Measurements from ENCODE around the gene MAGIX.

The MAGIX gene

DNA sequence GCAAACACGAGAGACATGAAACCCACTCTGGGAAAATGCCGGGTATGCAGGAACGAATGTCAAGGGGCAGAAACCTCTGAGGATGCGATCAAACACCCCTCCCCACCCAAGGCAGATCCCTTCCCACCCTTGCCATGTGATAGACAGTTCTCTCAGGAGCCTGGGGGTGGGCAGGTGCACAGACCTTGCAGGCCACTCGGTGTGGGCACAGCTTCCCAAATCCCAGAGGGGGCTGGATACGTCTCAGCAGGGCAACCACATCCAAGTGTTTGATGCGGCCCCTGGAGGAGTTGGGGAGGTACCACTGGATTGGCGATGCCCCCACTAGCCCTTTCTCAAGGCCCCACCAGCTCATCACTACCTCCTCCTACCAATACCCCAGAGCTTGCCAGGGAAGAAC lies 47.8 kb downstream of the MAGIX start:
- TF ChIP-seq SPI1 (IDR thresholded peaks at IDR 0.05; ENCODE audit: low read depth, low read length) (no peak), POLR2A (IDR thresholded peaks at IDR 0.05; ENCODE audit: low read depth, low read length) (no peak), POLR2AphosphoS5 (IDR thresholded peaks at IDR 0.05; ENCODE audit: low read depth, low read length) (no peak), POU2F2 (IDR thresholded peaks at IDR 0.05; ENCODE audit: low read depth, low read length) (no peak), PAX5 (IDR thresholded peaks at IDR 0.05; ENCODE audit: insufficient read depth, low read length, severe bottlenecking) (no peak), TAF1 (IDR thresholded peaks at IDR 0.05; ENCODE audit: low read depth, low read length) (no peak)
- no peak for FAIRE-seq
- DNase-seq (ENCODE audit: insufficient read length, low spot score): no peak

DNA sequence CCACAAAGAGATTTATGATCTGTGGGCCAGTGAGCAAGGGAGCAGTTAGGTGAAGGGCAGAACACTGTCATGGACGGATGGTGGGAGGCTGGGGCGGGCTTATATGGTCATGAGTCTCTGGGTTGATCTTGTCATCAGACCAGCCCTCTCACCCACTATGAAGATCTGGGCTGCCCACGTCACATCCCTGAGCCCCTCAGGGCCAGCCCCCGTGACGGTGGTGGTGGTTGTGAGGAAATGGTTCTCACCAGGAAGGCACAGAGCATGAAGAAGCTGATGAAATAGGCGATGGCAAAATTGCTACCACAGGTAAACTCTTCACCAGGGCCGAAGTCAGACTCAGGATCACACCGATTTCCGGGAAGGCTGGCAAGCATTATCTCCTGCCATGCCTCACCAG lies 48.5 kb downstream of the MAGIX start:
- no peak for DNase-seq (ENCODE audit: insufficient read length, low spot score)
- TF ChIP-seq POLR2AphosphoS5 (IDR thresholded peaks at IDR 0.05; ENCODE audit: low read depth, low read length) (no peak), POU2F2 (IDR thresholded peaks at IDR 0.05; ENCODE audit: low read depth, low read length) (no peak), PAX5 (IDR thresholded peaks at IDR 0.05; ENCODE audit: insufficient read depth, low read length, severe bottlenecking) (no peak), SPI1 (IDR thresholded peaks at IDR 0.05; ENCODE audit: low read depth, low read length) (no peak), TAF1 (IDR thresholded peaks at IDR 0.05; ENCODE audit: low read depth, low read length) (no peak), POLR2A (IDR thresholded peaks at IDR 0.05; ENCODE audit: low read depth, low read length) (no peak)
- FAIRE-seq: no peak

DNA sequence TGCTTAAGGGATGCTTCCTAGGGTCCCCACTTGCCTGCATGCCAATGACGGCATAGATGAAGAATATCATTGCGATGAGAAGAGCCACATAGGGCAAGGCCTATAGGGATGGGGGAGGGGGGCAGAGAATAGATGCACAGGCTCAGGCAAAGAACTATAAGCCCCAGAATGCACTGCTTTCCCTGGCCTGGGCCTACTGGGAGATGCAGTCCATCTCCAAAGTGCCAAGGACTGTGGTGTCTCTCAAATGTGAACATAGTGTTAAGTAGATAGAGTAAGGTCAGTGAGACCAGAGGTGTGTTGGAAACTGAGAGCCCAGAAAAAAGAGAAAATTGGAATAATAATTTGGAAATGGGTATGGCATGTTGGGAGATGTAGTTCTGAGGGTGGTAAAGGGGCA lies 49.7 kb downstream of the MAGIX start:
- TF ChIP-seq POU2F2 (IDR thresholded peaks at IDR 0.05; ENCODE audit: low read depth, low read length) (no peak), PAX5 (IDR thresholded peaks at IDR 0.05; ENCODE audit: insufficient read depth, low read length, severe bottlenecking) (no peak), TAF1 (IDR thresholded peaks at IDR 0.05; ENCODE audit: low read depth, low read length) (no peak), SPI1 (IDR thresholded peaks at IDR 0.05; ENCODE audit: low read depth, low read length) (no peak), POLR2A (IDR thresholded peaks at IDR 0.05; ENCODE audit: low read depth, low read length) (no peak), POLR2AphosphoS5 (IDR thresholded peaks at IDR 0.05; ENCODE audit: low read depth, low read length) (no peak)
- FAIRE-seq (no peak), DNase-seq (ENCODE audit: insufficient read length, low spot score) (no peak)

DNA sequence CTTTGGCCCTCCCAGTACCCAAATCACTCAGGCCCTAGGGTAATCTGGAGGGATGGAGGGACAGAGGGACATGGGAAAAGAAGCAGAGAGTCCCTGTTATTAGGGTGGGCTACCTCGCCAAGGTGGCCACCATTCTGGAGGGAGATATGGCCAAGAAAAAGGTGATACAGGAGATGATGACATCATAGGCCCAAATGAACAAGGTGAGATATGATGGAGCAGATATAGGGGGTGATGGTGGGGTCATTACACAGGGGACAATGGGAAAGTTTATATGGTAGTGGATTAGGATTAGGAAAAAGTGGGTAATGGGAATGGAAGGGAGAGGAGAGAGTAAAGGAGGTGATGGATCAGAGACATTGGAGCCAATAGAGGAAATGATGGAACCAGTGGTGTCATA lies 50.3 kb downstream of the MAGIX start:
- no peak for FAIRE-seq
- no peak for TF ChIP-seq POLR2A (IDR thresholded peaks at IDR 0.05; ENCODE audit: low read depth, low read length)
- DNase-seq (ENCODE audit: insufficient read length, low spot score): no peak

DNA sequence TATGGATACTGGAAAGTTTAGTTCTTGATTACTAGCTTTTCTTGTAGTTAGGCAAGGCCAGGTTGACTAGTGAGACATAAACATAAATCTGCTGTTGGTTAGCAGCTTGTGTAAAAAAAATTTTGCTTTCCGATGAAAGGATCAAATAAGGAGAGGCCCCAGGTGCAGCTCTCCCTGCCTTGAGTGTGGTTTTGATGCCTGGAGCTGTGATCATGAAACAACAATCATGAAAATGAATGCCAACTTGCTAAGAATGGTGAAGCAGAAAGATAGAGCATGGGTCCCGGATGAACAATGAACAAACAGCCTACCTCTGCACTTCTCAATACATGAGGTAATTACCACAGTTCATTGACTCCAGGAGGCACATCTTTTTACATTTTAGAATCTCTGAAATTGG lies 51.9 kb downstream of the MAGIX start:
- no peak for TF ChIP-seq POLR2AphosphoS5 (IDR thresholded peaks at IDR 0.05; ENCODE audit: low read depth, low read length)
- TF ChIP-seq POU2F2 (IDR thresholded peaks at IDR 0.05; ENCODE audit: low read depth, low read length): no peak
- no peak for TF ChIP-seq POLR2A (IDR thresholded peaks at IDR 0.05; ENCODE audit: low read depth, low read length)
- TF ChIP-seq PAX5 (IDR thresholded peaks at IDR 0.05; ENCODE audit: insufficient read depth, low read length, severe bottlenecking): no peak
- no peak for TF ChIP-seq TAF1 (IDR thresholded peaks at IDR 0.05; ENCODE audit: low read depth, low read length)
- no peak for TF ChIP-seq SPI1 (IDR thresholded peaks at IDR 0.05; ENCODE audit: low read depth, low read length)
- FAIRE-seq: no peak

DNA sequence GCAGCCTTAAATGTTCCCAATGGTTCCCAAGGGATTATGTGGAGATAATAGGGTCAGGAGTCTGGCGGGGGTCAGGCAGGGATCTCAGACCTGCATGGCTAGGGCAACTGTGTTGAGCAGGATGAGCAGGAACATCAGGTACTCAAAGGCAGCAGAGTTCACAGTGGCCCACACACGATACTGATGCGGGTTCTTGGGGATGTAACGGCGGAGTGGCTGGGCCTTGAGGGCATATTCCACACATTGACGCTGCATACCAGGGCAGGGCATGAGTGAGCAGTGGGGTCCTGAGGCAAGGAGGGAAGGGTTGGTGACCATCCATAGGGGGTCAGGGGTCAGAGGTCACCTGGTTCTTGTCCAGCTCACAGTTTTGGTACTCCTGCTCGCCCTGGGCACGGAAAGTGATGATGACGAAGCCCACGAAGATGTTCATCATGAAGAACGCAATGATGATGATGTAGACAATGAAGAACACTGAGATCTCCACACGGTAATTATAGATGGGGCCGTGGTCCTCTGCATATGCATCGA lies 52.5 kb downstream of the MAGIX start:
- DNase-seq (ENCODE audit: insufficient read length, low spot score) (no peak), FAIRE-seq (no peak)
- TF ChIP-seq PAX5 (IDR thresholded peaks at IDR 0.05; ENCODE audit: insufficient read depth, low read length, severe bottlenecking): no peak
- no peak for TF ChIP-seq SPI1 (IDR thresholded peaks at IDR 0.05; ENCODE audit: low read depth, low read length)

More for the DNA sequence above, 51.9 kb downstream of the MAGIX start:
- no peak for DNase-seq (ENCODE audit: insufficient read length, low spot score)
